Measurements from ENCODE around the gene TENT4A. TPM values are rescaled to one million over a fixed set of nuclear protein-coding genes. Genes with fewer than 3 reads are reported as not detected.

TENT4A gene
- total RNA-seq, 1 experiment from 2014 or later, result 29.2 TPM

- TF ChIP-seq ELF4 (CRISPR knock-in tag; IDR thresholded peaks at IDR 0.05; ENCODE audit: low read depth), result no peak
- no peak for TF ChIP-seq MAX (CRISPR knock-in tag; IDR thresholded peaks at IDR 0.05)
- TF ChIP-seq GRHL2 (CRISPR knock-in tag; IDR thresholded peaks at IDR 0.05; ENCODE audit: insufficient replicate concordance, severe bottlenecking), result no peak
- TF ChIP-seq, protein P1, sequence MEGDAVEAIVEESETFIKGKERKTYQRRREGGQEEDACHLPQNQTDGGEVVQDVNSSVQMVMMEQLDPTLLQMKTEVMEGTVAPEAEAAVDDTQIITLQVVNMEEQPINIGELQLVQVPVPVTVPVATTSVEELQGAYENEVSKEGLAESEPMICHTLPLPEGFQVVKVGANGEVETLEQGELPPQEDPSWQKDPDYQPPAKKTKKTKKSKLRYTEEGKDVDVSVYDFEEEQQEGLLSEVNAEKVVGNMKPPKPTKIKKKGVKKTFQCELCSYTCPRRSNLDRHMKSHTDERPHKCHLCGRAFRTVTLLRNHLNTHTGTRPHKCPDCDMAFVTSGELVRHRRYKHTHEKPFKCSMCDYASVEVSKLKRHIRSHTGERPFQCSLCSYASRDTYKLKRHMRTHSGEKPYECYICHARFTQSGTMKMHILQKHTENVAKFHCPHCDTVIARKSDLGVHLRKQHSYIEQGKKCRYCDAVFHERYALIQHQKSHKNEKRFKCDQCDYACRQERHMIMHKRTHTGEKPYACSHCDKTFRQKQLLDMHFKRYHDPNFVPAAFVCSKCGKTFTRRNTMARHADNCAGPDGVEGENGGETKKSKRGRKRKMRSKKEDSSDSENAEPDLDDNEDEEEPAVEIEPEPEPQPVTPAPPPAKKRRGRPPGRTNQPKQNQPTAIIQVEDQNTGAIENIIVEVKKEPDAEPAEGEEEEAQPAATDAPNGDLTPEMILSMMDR (IDR thresholded peaks at IDR 0.05), result no peak
- TF ChIP-seq TCF7 (CRISPR knock-in tag; IDR thresholded peaks at IDR 0.05; ENCODE audit: low read depth), result no peak
- TF ChIP-seq, protein P2, sequence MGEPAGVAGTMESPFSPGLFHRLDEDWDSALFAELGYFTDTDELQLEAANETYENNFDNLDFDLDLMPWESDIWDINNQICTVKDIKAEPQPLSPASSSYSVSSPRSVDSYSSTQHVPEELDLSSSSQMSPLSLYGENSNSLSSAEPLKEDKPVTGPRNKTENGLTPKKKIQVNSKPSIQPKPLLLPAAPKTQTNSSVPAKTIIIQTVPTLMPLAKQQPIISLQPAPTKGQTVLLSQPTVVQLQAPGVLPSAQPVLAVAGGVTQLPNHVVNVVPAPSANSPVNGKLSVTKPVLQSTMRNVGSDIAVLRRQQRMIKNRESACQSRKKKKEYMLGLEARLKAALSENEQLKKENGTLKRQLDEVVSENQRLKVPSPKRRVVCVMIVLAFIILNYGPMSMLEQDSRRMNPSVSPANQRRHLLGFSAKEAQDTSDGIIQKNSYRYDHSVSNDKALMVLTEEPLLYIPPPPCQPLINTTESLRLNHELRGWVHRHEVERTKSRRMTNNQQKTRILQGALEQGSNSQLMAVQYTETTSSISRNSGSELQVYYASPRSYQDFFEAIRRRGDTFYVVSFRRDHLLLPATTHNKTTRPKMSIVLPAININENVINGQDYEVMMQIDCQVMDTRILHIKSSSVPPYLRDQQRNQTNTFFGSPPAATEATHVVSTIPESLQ (CRISPR knock-in tag; IDR thresholded peaks at IDR 0.05), result no peak
- no peak for TF ChIP-seq ZNF532 (CRISPR knock-in tag; IDR thresholded peaks at IDR 0.05; ENCODE audit: borderline replicate concordance)
- TF ChIP-seq, protein P3, sequence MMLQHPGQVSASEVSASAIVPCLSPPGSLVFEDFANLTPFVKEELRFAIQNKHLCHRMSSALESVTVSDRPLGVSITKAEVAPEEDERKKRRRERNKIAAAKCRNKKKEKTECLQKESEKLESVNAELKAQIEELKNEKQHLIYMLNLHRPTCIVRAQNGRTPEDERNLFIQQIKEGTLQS (CRISPR knock-in tag; conservative IDR thresholded peaks at IDR 0.05), result no peak
- TF ChIP-seq E2F4 (CRISPR knock-in tag; IDR thresholded peaks at IDR 0.05; ENCODE audit: borderline replicate concordance, low read depth), result no peak
- TF ChIP-seq KAT7 (CRISPR knock-in tag; IDR thresholded peaks at IDR 0.05; ENCODE audit: borderline replicate concordance), result no peak
- TF ChIP-seq SP1 (CRISPR knock-in tag; conservative IDR thresholded peaks at IDR 0.05), result no peak
- peaks cover 9% of the 10 kb centered on the region; the same call in 1 of the 2 replicates for H3K36me3 Mint-ChIP-seq
- H3K27me3 Mint-ChIP-seq (ENCODE audit: low read depth), result no peaks in the 10 kb centered on the region
- POLR2A ChIA-PET, result no interaction called here
- DNase-seq (ENCODE audit: low spot score) (no peak), ATAC-seq (no peak)
- CTCF ChIA-PET, result no interaction called here
- peaks cover 75% of the 10 kb centered on the region for H3K4me1 Mint-ChIP-seq
- H3K9me3 Mint-ChIP-seq, result no peaks in the 10 kb centered on the region
- H3K27ac Mint-ChIP-seq, result 0 out of 2 replicates have a peak overlapping the region, but pooled peaks have one; percentile 43
- H3K4me3 Mint-ChIP-seq, result no peak overlapping the region
These were observed 8.2 kb downstream of the TENT4A start for GRCh38 chr5:6721442-6721841.

DNA sequence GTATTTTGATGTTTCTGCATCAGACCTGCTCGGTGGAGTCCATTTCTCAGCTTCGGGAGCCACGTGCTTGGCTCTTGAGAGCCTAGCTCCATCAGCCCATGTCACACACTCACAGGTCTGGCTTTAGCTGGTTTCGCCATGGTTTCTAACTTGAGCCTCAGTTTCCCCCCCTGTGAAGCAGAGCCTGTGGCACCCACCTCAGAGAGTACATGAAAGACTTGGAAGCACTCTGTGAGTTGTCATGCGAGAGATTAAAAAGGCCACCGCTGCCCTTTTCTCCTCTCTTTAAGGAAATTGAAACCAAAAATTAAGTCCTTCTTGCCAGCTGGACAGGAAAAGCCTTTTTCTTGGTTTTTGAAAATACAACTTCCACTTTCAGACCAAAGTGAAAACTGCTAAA is 8.8 kb downstream of the TENT4A start:
- no peak overlapping the region for H3K4me3 Mint-ChIP-seq
- peak overlapping the region; percentile 43; the same call in 1 of the 2 replicates for H3K27ac Mint-ChIP-seq
- H3K4me1 Mint-ChIP-seq, result peaks cover 76% of the 10 kb centered on the region
- POLR2A ChIA-PET, result no interaction called here
- CTCF ChIA-PET, result no interaction called here
- peaks cover 9% of the 10 kb centered on the region; the same call in 1 of the 2 replicates for H3K36me3 Mint-ChIP-seq
- DNase-seq (ENCODE audit: low spot score) (no peak), ATAC-seq (no peak)
- no peaks in the 10 kb centered on the region for H3K27me3 Mint-ChIP-seq (ENCODE audit: low read depth)
- H3K9me3 Mint-ChIP-seq, result no peaks in the 10 kb centered on the region
- TF ChIP-seq ETV6 (CRISPR knock-in tag; IDR thresholded peaks at IDR 0.05), result no peak
- no peak for TF ChIP-seq ZNF317 (CRISPR knock-in tag; IDR thresholded peaks at IDR 0.05; ENCODE audit: borderline replicate concordance, low read depth)
- no peak for TF ChIP-seq GTF2I (CRISPR knock-in tag; conservative IDR thresholded peaks at IDR 0.05)
- TF ChIP-seq, protein P3 (CRISPR knock-in tag; conservative IDR thresholded peaks at IDR 0.05), result no peak
- TF ChIP-seq, protein P4, sequence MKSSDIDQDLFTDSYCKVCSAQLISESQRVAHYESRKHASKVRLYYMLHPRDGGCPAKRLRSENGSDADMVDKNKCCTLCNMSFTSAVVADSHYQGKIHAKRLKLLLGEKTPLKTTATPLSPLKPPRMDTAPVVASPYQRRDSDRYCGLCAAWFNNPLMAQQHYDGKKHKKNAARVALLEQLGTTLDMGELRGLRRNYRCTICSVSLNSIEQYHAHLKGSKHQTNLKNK (CRISPR knock-in tag; IDR thresholded peaks at IDR 0.05), result no peak
- no peak for TF ChIP-seq ZBTB21 (CRISPR knock-in tag; IDR thresholded peaks at IDR 0.05; ENCODE audit: borderline replicate concordance)
- TF ChIP-seq, protein P5, sequence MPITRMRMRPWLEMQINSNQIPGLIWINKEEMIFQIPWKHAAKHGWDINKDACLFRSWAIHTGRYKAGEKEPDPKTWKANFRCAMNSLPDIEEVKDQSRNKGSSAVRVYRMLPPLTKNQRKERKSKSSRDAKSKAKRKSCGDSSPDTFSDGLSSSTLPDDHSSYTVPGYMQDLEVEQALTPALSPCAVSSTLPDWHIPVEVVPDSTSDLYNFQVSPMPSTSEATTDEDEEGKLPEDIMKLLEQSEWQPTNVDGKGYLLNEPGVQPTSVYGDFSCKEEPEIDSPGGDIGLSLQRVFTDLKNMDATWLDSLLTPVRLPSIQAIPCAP (CRISPR knock-in tag; IDR thresholded peaks at IDR 0.05), result no peak
- no peak for TF ChIP-seq FOXK1 (CRISPR knock-in tag; IDR thresholded peaks at IDR 0.05)
- no peak for TF ChIP-seq ELF4 (CRISPR knock-in tag; IDR thresholded peaks at IDR 0.05; ENCODE audit: low read depth)
- TF ChIP-seq GRHL2 (CRISPR knock-in tag; IDR thresholded peaks at IDR 0.05; ENCODE audit: insufficient replicate concordance, severe bottlenecking), result no peak

Measured in WTC11 (cell line).